Mucosa of stomach (tissue), 1 donor: ENCODE measurements around the gene C10orf120.

Source experiments
- H3K27me3 ChIP-seq: one replicate; pipeline ENCODE4 v1.7.0; 2013; ENCODE audit warnings: mild to moderate bottlenecking, low read length; ENCODE audit not compliant: control insufficient read depth, insufficient read depth
- H3K36me3 ChIP-seq: one replicate; pipeline ENCODE4 v1.7.0; 2013; ENCODE audit warnings: low read length; ENCODE audit not compliant: control insufficient read depth, insufficient read depth
- H3K4me1 ChIP-seq: one replicate; pipeline ENCODE4 v1.7.0; 2013; ENCODE audit warnings: mild to moderate bottlenecking, low read length; ENCODE audit not compliant: control insufficient read depth, insufficient read depth
- H3K4me3 ChIP-seq: one replicate; pipeline ENCODE4 v1.7.0; 2013; ENCODE audit warnings: low read length
- H3K9ac ChIP-seq: one replicate; pipeline ENCODE4 v1.7.0; 2013; ENCODE audit warnings: mild to moderate bottlenecking, low read length, moderate library complexity
- H3K9me3 ChIP-seq: one replicate; pipeline ENCODE4 v1.7.0; 2013; ENCODE audit warnings: mild to moderate bottlenecking, low read length, moderate library complexity; ENCODE audit not compliant: control insufficient read depth
- donor health status: Pancreatic carcinoma.

The C10orf120 gene

DNA sequence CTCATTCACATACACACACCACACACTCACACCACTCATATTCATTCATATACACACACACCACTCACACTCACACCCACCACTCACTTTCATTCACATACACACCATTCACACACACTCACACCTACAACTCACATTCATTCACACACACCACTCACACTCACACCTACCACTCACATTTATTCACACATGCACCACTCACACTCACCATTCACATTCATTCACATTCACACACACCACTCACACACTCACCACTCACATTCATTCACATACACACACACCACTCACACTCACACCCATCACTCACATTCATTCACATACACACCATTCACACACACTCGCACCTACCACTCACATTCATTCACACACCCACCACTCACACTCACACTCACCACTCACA is 25.4 kb upstream of the C10orf120 start:
- H3K27me3 ChIP-seq, result peaks cover 11% of the 10 kb centered on the region
- no peak overlapping the region for H3K4me3 ChIP-seq
- no peaks in the 10 kb centered on the region for H3K9me3 ChIP-seq
- H3K4me1 ChIP-seq, result no peaks in the 10 kb centered on the region
- no peaks in the 10 kb centered on the region for H3K36me3 ChIP-seq
- no peak overlapping the region for H3K9ac ChIP-seq

DNA sequence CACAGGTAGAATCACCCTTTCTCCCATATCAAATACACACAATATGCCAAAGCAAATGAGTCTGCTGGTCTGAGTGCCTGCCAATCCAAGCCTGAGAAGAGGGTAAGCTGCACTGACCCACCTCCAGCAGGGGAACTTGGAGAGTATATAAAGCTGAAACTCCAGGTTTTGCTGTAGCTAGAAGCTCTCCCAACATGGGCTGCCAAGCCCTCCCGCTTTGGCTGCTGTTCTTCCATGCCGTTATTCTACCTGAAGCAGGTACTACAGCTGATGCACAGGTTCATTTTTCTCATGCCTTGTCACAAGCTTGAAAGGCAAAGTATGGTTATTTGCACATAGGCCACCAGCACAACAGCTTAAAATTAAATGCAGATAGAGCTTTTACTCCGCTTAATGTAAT is 21.5 kb upstream of the C10orf120 start:
- H3K4me1 ChIP-seq, result no peaks in the 10 kb centered on the region
- H3K4me3 ChIP-seq, result no peak overlapping the region
- H3K9ac ChIP-seq, result no peak overlapping the region
- H3K9me3 ChIP-seq, result no peaks in the 10 kb centered on the region
- no peaks in the 10 kb centered on the region for H3K36me3 ChIP-seq
- peaks cover 27% of the 10 kb centered on the region for H3K27me3 ChIP-seq

DNA sequence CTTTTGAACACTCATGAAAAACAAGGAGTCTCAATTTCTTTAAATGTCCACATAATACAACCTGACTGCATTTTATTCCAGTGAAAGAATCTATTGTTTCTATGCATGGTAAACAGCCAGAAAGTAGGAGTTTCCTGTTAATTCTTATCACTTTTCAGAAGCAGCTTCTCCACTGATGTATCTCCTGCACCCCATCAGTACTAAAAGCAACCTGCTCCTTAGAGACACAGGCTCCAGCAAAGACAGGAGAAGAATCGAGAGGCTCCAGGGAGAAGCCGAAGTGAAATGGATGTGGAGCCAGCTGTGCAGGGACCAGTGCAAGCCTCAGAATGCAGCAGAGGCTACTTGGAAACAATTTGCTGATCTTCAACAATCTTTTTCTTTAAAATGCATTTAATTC is 16.4 kb upstream of the C10orf120 start:
- Histone ChIP-seq H3K27me3 (peaks cover 55% of the 10 kb centered on the region), H3K4me1 (peaks cover 9% of the 10 kb centered on the region), H3K4me3 (no peak overlapping the region), H3K9ac (no peak overlapping the region), H3K9me3 (no peaks in the 10 kb centered on the region), H3K36me3 (no peaks in the 10 kb centered on the region)

DNA sequence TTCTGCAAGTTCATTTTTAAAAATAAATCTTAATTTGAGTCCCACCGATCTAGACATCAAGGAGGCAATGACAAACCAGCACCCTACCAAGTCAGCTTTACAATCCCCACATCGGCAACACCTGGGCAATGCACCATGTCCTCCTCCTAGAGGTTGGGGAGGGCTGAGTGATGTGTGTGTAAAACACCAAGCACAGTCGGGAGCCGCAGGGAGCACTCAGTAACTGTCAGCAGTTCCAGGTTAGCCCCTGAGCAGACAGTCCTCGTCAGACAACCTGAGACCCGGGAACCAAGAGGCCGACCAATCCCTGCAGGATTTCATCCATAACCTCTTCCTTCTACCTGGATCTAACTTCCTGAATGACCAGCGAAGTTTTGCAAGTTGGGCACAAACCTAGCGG is 15.9 kb upstream of the C10orf120 start:
- no peaks in the 10 kb centered on the region for H3K9me3 ChIP-seq
- H3K27me3 ChIP-seq, result peaks cover 58% of the 10 kb centered on the region
- no peak overlapping the region for H3K9ac ChIP-seq
- no peak overlapping the region for H3K4me3 ChIP-seq
- no peaks in the 10 kb centered on the region for H3K36me3 ChIP-seq
- H3K4me1 ChIP-seq, result peaks cover 13% of the 10 kb centered on the region

DNA sequence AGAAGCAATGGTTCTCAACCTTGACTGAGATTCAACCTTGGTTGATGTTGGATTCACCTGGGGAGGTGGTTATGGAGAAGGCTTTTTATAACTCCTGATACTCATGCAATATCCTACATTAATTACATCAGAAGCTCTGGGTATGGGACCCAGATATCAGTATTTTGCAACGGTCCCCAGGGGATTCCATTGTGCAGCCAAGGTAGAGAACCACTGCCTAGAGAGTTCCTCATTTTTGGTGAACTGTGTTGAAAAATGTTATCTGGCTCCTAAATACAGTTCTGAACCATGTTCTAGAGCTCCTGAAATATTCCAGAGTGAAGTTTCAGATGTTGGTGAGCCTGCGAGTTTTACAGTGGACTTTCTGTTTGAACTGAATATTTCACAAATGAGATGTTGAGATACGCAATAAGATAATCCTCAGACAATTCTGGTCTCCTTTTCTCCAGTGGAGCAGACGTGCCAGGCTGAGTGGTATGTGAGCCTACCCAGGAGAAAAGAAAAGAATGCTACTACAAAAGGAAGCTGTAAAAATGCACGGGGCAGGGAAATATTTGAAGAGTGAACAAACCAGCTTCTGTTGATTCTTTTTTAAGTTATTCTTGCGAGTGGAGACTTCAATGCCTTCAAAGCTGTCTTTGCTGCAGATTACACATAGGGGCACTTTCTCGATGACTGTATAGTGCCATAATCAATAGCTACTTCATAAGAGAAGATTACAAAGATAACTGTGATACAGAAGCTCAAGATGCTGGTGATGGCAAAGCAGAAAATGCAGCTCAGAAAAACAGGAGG is 13.6 kb upstream of the C10orf120 start:
- Histone ChIP-seq H3K27me3 (peaks cover 57% of the 10 kb centered on the region), H3K9ac (no peak overlapping the region), H3K9me3 (no peaks in the 10 kb centered on the region), H3K4me3 (no peak overlapping the region), H3K4me1 (peaks cover 13% of the 10 kb centered on the region), H3K36me3 (no peaks in the 10 kb centered on the region)

DNA sequence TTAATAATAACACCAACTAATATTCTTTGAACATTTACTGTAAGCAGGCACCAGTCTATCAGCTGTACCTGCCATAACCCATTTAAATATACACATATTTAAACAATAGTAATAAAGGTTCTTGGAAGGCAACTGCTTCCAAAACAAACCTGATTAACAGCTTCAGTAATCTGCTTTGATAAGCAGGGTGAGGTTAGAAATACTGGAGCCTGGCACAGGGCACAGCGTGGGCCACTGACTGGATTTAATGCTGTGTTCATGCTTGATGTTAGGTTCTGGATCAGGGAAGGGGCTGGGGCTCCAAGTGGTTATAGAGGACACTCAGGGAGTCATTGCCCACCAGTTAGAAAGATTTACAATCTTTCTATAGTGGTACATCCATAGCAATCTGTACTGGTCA is 10.9 kb upstream of the C10orf120 start:
- no peaks in the 10 kb centered on the region for H3K36me3 ChIP-seq
- H3K27me3 ChIP-seq, result peaks cover 48% of the 10 kb centered on the region
- no peak overlapping the region for H3K4me3 ChIP-seq
- peaks cover 22% of the 10 kb centered on the region for H3K4me1 ChIP-seq
- no peaks in the 10 kb centered on the region for H3K9me3 ChIP-seq
- no peak overlapping the region for H3K9ac ChIP-seq

DNA sequence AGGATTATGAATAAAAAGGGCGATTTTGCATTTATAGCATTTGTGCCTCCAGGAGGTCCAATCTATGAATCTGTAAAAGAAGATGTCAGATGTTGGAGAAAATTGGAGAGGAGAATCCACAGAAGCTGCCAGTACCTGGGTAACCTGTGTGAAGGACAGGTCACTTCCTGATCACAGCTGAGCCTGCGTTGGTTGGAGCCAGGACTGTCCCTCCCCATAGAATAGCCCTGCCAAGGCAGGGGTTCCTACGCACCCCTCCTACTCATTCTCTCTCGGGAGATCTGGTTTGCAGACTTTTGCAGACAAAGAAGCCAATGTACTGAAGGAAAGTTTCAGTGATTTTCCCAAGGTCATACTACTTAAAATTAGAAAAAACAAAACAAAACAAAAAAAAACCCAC is 10.3 kb upstream of the C10orf120 start:
- Histone ChIP-seq H3K9ac (no peak overlapping the region), H3K4me1 (peaks cover 22% of the 10 kb centered on the region), H3K4me3 (no peak overlapping the region), H3K36me3 (no peaks in the 10 kb centered on the region), H3K27me3 (peaks cover 47% of the 10 kb centered on the region), H3K9me3 (no peaks in the 10 kb centered on the region)

DNA sequence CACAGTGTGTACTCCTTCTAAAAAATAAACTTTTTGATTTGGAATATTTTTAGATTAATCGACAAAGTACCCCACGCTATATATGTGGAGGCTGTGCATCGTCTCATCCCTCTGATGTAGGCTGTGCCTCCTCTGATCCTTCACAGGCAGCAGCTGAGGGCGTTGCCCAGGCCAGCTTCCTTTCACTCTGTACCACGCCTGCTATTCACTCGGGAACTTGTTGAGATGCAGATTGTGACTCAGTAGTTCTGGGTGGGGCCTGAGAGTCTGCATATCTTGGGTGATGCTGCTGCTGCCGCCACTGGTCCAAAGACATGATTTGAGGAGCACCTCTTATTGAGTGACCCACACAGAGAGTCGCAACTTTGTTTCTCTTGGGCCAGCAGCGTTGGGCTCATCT is 7.9 kb upstream of the C10orf120 start:
- Histone ChIP-seq H3K4me3 (no peak overlapping the region), H3K4me1 (peaks cover 22% of the 10 kb centered on the region), H3K9ac (no peak overlapping the region), H3K36me3 (no peaks in the 10 kb centered on the region), H3K9me3 (no peaks in the 10 kb centered on the region), H3K27me3 (peaks cover 41% of the 10 kb centered on the region)

DNA sequence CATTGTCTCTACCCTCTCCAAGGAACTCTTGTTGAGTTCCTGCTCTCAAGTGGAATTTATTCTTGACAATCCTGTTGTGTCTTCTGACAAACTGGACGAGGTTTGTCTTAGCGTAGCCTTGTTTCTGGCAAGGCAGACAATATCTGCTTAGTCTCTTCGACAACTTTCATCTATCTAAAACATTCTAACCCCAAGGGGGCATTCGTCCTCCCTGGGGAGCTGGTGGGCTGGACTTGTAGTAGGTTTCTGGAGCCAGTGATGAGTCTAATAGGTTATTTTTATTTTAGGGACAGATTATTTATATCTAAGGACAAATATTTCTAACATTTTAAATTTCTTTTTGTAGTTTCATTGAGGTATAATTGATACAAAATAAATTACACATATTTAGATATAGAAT is 7.3 kb upstream of the C10orf120 start:
- no peak overlapping the region for H3K9ac ChIP-seq
- no peaks in the 10 kb centered on the region for H3K36me3 ChIP-seq
- no peak overlapping the region for H3K4me3 ChIP-seq
- peaks cover 35% of the 10 kb centered on the region for H3K27me3 ChIP-seq
- H3K9me3 ChIP-seq, result no peaks in the 10 kb centered on the region
- H3K4me1 ChIP-seq, result peaks cover 20% of the 10 kb centered on the region

DNA sequence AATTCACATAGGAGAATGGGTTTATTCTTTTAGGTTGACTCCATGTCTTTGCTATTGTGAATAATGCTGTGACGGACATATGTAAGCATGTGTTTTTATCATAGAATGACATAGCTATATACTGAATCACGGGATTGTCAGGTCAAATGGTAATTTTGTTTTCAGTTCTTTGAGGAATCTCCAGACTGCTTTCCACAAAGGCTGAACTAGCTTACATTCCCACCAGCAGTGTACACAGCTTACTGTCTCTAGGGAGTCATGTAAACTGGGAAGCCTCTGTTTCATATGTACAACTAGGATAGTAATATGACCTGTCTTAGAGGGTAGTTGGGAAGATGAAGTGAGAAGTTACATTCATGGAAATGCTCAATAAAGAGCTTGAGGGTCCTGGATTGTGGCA is 6.8 kb upstream of the C10orf120 start:
- H3K4me1 ChIP-seq, result peaks cover 15% of the 10 kb centered on the region
- no peaks in the 10 kb centered on the region for H3K9me3 ChIP-seq

DNA sequence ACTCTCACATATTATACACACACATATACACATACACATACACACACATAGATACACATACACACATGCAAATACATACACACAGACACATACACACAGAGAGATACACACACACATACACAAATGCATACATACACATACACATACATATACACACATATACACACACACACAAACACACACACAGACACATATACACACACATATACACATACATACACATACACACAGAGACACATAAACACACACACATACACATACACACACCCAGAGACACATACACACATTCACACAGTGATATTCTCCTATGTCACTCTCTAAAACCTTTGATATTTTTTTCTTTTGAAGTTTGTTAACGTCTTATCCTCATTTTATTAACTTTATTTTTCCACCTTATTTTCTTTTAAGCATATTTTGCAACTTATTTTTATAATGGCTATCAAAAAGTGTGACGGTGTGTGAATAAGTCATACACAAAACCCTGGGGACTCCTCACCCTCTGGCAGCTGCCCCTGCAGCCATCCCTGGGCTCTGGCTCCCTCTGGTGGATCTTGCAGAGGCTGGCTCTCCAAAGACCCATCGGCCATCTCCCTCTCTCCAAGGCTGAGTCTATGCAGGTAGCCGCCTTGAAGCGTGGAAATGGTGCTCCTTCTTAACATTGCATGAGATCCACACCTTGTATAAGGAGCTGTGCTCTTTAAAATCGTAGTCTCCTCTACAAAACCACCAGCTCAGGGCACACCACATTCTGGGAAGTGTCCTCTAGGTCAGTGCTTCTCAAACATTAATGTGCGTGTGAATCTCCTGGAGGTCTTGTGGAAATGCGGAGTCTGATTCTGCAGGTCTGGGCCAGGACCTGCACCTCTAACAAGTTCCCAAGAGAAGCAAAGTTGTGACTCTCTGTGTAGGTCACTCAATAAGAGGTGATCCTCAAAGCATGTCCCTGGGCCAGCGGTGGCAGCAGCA is 4.1 kb upstream of the C10orf120 start:
- peaks cover 8% of the 10 kb centered on the region for H3K4me1 ChIP-seq
- H3K27me3 ChIP-seq, result peaks cover 18% of the 10 kb centered on the region
- H3K4me3 ChIP-seq, result no peak overlapping the region
- no peak overlapping the region for H3K9ac ChIP-seq
- no peaks in the 10 kb centered on the region for H3K36me3 ChIP-seq
- H3K9me3 ChIP-seq, result no peaks in the 10 kb centered on the region

More for the DNA sequence above, 6.8 kb upstream of the C10orf120 start:
- Histone ChIP-seq H3K36me3 (no peaks in the 10 kb centered on the region), H3K4me3 (no peak overlapping the region), H3K27me3 (peaks cover 32% of the 10 kb centered on the region), H3K9ac (no peak overlapping the region)

DNA sequence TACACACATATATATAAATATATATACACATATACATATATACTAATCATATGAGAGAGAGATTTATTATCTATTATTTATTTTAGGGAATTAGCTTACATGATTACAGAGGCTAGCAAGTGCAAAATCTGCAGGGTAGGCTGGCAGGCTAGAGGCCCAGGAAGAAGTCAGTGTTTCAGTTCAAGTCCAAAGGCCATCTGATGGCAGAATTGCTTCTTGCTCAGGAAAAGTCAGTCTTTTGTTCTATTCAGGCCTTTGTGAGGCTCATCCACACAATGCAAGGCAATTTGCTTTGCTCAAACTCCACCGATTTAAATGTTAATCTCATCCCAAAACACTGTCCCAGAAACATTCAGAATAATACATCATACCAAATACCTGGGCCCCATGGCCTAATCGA is 2.6 kb upstream of the C10orf120 start:
- Histone ChIP-seq H3K4me3 (no peak overlapping the region), H3K27me3 (peaks cover 15% of the 10 kb centered on the region), H3K9me3 (no peaks in the 10 kb centered on the region), H3K9ac (no peak overlapping the region), H3K36me3 (no peaks in the 10 kb centered on the region), H3K4me1 (no peaks in the 10 kb centered on the region)
